ENCODE data around the gene AGBL1. TPM values are rescaled to one million over a fixed set of nuclear protein-coding genes. Genes with fewer than 3 reads are reported as not detected.

AGBL1 gene
- total RNA-seq, 1 donor from 2014 or later, result 5.5 TPM

DNA sequence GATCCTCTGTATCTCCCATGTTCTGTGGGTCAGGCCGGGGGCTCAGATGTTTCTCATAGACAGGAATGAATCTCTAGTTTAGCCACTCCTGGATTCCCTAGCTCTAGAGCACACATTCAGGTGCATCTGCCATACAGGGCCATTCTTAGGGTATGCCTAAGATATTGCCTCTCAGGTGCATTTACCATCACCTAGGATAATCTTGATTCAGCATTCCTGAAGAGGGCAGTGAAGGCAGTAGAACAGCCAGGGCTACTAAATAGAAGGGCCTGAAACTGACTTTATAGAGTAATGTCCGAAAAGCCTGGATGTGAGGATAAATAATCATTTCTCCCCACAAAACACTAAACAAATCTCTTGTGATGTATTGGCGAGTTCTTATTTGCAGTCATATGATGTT is 882.0 kb downstream of the AGBL1 start:
- H3K27ac Mint-ChIP-seq, result no peak overlapping the region

DNA sequence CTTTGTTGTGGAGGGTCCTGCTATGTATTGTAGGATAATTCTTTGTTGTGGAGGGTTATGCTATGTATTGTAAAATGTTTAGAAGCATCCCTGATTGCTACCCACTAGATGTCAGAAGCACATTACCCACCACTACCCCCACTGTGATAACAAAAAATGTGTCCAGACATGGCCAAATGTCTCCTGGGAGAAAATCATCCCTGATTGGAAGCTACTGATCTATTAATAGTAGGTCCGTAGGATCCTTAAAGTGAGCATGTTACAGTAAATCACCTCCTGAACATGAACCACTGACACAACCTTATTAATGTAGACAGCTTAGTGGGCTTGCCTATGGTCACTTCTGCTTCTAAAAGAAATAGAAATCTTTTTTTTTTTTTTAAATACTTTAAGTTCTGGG is 884.6 kb downstream of the AGBL1 start:
- H3K4me3 Mint-ChIP-seq, result no peak overlapping the region
- Histone ChIP-seq H3K79me2 (ENCODE audit: low read depth) (no peaks in the 10 kb centered on the region), H3K4me3 (no peak overlapping the region), H3K4me2 (no peak overlapping the region), H3F3A (ENCODE audit: low read depth) (no peaks in the 10 kb centered on the region), H3K9ac (no peak overlapping the region), H2AFZ (replicated peaks) (no peak overlapping the region), H3K27me3 (no peaks in the 10 kb centered on the region), H3K27ac (no peak overlapping the region), H4K20me1 (ENCODE audit: low read depth) (no peaks in the 10 kb centered on the region), H3K4me1 (no peaks in the 10 kb centered on the region), H3K36me3 (no peaks in the 10 kb centered on the region), H3K9me3 (ENCODE audit: low read depth) (no peaks in the 10 kb centered on the region)
- no peaks in the 10 kb centered on the region for H3K36me3 Mint-ChIP-seq
- no peak for DNase-seq (ENCODE audit: low spot score)
- no peaks in the 10 kb centered on the region for H3K4me1 Mint-ChIP-seq
- H3K27me3 Mint-ChIP-seq (ENCODE audit: insufficient read depth, low read depth), result no peaks in the 10 kb centered on the region
- TF ChIP-seq EZH2 (IDR thresholded peaks at IDR 0.05) (no peak), EZH2phosphoT487 (IDR thresholded peaks at IDR 0.05) (no peak)
- TF ChIP-seq, protein P1, sequence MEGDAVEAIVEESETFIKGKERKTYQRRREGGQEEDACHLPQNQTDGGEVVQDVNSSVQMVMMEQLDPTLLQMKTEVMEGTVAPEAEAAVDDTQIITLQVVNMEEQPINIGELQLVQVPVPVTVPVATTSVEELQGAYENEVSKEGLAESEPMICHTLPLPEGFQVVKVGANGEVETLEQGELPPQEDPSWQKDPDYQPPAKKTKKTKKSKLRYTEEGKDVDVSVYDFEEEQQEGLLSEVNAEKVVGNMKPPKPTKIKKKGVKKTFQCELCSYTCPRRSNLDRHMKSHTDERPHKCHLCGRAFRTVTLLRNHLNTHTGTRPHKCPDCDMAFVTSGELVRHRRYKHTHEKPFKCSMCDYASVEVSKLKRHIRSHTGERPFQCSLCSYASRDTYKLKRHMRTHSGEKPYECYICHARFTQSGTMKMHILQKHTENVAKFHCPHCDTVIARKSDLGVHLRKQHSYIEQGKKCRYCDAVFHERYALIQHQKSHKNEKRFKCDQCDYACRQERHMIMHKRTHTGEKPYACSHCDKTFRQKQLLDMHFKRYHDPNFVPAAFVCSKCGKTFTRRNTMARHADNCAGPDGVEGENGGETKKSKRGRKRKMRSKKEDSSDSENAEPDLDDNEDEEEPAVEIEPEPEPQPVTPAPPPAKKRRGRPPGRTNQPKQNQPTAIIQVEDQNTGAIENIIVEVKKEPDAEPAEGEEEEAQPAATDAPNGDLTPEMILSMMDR (IDR thresholded peaks at IDR 0.05), result no peak
- no peaks in the 10 kb centered on the region for H3K9me3 Mint-ChIP-seq
- no peak overlapping the region for H3K27ac Mint-ChIP-seq

More for the DNA sequence above, 882.0 kb downstream of the AGBL1 start:
- H3K9ac ChIP-seq, result no peak overlapping the region
- no peak overlapping the region for H3K4me2 ChIP-seq
- no peak overlapping the region for H3K27ac ChIP-seq
- no peaks in the 10 kb centered on the region for H3K27me3 Mint-ChIP-seq (ENCODE audit: insufficient read depth, low read depth)
- no peaks in the 10 kb centered on the region for H3K4me1 ChIP-seq
- TF ChIP-seq EZH2 (IDR thresholded peaks at IDR 0.05) (no peak), EZH2phosphoT487 (IDR thresholded peaks at IDR 0.05) (no peak)
- TF ChIP-seq, protein P1 (IDR thresholded peaks at IDR 0.05), result no peak
- no peaks in the 10 kb centered on the region for H3K79me2 ChIP-seq (ENCODE audit: low read depth)
- H4K20me1 ChIP-seq (ENCODE audit: low read depth), result no peaks in the 10 kb centered on the region
- H3K9me3 ChIP-seq (ENCODE audit: low read depth), result no peaks in the 10 kb centered on the region
- no peak overlapping the region for H2AFZ ChIP-seq (replicated peaks)
- no peaks in the 10 kb centered on the region for H3K36me3 ChIP-seq
- no peaks in the 10 kb centered on the region for H3K9me3 Mint-ChIP-seq
- no peaks in the 10 kb centered on the region for H3K36me3 Mint-ChIP-seq
- H3K4me1 Mint-ChIP-seq, result no peaks in the 10 kb centered on the region
- no peak overlapping the region for H3K4me3 ChIP-seq
- no peak overlapping the region for H3K4me3 Mint-ChIP-seq
- no peak for DNase-seq (ENCODE audit: low spot score)
- H3F3A ChIP-seq (ENCODE audit: low read depth), result no peaks in the 10 kb centered on the region
- H3K27me3 ChIP-seq, result no peaks in the 10 kb centered on the region

- no peaks in the 10 kb centered on the region for H3K27me3 ChIP-seq
- no peaks in the 10 kb centered on the region for H3K36me3 Mint-ChIP-seq
Observed at GRCh38 chr15:86968244-86968643, 888.6 kb downstream of the AGBL1 start.

More at GRCh38 chr15:86968244-86968643, 888.6 kb downstream of the AGBL1 start:
- no peak overlapping the region for H2AFZ ChIP-seq (replicated peaks)
- H3F3A ChIP-seq (ENCODE audit: low read depth), result no peaks in the 10 kb centered on the region
- H3K9me3 ChIP-seq (ENCODE audit: low read depth), result no peaks in the 10 kb centered on the region
- Mint-ChIP-seq H3K27me3 (ENCODE audit: insufficient read depth, low read depth) (no peaks in the 10 kb centered on the region), H3K4me3 (no peak overlapping the region), H3K4me1 (no peaks in the 10 kb centered on the region), H3K9me3 (no peaks in the 10 kb centered on the region), H3K27ac (no peak overlapping the region)
- no peaks in the 10 kb centered on the region for H3K4me1 ChIP-seq
- no peaks in the 10 kb centered on the region for H4K20me1 ChIP-seq (ENCODE audit: low read depth)
- no peak overlapping the region for H3K9ac ChIP-seq
- no peak for DNase-seq (ENCODE audit: low spot score)
- H3K4me3 ChIP-seq, result no peak overlapping the region
- TF ChIP-seq, protein P1 (IDR thresholded peaks at IDR 0.05), result no peak
- H3K4me2 ChIP-seq, result no peak overlapping the region
- H3K27ac ChIP-seq, result no peak overlapping the region
- H3K79me2 ChIP-seq (ENCODE audit: low read depth), result no peaks in the 10 kb centered on the region
- H3K36me3 ChIP-seq, result no peaks in the 10 kb centered on the region

Data from neural progenitor cell (in vitro differentiated cells).